Stimulated activated CD4-positive, alpha-beta T cell treated with anti-CD3 and anti-CD28 coated beads, Interleukin-12 subunit alpha, Interleukin-12 subunit beta, amount 100 ng/mL, for 4 hours (primary cell): Measurements from ENCODE around the gene DGKZ.

Source experiments
- DNase-seq: peaks from one replicate; pipeline ENCODE4 v3.0.0-alpha.2; 2020

The DGKZ gene

DNA sequence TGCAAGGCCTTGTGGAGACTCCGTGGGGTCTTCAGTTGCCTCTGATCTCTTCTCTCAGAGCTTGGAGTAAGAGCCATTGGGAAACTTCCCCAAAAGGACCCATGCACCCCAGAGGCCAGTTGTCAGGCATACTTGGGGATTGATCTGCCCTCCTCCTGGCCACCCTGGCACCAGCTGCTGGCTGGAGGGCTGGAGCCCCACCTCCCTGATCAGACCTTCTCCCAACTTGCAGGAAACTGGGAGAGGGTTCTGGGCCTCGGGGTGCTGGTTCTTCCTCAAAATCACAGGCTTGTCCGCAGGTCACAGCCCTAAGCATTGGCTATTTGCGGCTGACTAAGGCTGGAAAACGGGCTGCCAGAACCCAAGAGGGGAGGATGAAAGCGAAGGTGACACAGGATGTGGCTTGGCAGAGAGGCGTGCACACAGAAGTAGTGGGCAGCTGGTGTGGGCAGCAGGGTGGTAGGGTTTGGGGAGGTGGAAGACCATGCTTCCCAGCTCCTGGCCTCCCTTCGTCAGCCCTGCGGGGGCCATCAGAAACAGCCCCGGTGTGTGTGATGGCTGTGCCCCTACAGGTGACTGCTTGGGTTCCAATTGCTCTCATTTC lies 1.3 kb upstream of the DGKZ start:
- DNase-seq, result no peak

DNA sequence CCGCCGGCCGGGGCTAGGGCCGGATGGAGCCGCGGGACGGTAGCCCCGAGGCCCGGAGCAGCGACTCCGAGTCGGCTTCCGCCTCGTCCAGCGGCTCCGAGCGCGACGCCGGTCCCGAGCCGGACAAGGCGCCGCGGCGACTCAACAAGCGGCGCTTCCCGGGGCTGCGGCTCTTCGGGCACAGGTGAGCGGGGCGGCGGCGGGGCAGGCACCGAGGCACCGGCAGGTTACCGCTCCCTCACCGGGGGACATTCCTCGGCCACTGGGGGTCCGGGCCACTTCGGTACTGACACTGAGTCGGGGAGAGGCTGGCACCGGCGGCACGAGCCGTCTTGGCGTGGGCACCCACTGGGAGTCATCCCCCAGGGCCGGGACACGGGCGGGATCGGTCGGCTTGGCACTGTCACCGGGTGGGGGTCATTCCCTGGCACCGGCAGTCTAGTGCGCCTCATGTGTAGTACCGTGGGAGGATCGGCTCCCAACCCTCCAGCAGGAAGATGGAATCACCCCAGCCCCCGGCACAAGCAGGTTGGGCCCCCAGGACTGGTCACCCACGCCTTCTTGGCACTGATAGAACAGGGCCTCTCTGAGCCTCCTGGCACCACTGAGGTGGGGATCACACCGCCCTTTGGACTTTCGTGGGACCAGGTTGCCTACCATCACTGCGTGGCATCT lies 511 bp downstream of the DGKZ start:
- no peak for DNase-seq

DNA sequence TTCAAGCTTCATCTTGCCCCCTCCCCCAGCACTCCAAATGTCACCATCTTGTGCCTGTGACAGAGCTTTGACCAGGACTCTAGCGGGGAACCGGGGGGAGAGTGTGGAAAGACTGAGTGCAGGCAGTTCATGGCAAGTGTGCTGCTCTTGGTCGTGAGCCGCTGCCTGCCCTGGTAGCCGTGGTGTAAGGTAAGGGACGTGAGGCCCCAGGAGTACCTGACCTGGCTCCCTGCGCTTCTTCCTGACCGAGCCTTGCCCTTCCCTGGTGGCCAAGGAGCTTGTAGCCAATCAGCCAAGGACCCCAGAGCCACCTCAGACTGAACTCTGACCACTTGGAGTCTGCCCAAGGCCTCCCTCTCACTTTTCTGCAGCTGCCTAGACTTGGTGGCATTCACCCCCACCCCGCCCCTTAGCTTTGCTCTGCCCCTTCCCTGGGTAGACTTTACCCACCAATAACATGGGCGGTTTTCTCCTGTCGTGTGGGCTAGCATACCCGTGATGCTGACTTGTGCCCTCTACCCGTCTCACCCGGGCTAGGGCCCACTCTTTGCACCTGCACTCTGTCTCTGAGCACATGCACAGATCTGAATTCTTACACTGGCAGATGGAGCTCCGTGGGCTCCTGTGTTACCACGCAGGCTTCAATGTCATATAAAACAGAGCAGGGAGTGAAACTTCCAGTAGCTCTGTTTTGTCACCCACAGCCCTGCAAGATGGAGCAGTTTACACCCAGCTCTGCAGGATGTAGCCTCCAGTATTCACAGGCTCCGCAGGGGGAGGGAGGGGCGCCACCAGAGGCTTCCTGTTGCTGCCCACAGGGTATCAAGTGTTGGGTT lies 1.5 kb downstream of the DGKZ start:
- peak; percentile 45 for DNase-seq

DNA sequence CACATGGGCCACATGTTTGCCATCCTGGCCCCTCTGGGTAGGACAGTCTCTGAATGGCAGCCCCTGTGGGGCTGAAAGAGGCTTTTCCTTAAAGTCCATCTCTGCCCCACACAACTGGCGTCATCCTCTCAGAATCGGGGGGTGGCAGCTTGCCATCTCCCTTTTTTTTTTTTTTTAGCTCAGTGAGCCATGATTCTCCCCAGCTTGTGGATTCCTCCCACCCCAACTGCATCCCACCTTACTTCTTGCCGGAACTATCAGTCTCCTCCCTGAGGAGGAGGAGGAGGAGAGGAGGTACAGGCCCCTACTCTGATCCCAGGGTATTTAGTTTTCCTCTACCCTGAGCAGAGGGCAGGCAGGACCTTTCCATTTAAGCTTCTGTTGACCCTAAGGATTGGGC lies 3.4 kb downstream of the DGKZ start:
- DNase-seq, result no peak

DNA sequence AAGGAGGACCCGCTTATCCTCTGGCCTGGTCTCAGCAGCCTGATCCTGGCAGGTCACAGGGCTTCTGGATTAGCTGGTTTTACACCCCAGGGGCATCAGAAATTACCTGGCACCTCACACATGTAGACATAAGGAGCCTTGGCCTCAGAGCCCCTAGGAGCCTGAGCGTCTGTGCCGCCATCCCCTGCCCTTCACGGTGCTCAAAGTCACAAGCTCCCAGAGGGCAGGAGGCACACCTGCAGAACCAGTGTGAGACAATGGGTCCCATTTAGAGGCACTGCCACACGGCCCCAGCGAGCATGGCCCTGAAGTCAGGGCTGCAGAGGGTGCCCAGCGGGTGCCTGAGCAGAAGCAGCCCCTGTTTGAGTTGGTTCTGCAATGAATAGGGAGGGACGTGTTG lies 3.9 kb downstream of the DGKZ start:
- no peak for DNase-seq

DNA sequence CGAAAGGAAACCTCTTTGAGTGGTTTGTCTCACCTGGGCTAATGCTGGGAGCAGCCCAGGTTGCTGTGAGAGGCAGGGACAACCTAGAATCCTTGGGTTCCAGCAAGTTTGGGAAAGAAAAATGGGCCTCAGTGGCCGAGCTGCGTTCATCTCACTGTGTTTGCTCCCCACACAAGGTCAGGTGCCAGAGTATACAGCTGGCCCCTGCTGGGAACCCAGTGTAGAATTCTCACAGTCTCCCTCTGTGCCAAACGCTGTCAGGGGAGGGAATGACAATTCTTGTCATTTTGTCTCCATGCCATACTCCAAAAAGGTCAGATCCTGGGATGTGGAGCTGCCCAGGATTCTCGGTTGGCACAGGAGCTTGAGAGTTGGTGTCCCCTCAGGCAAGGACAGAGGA lies 4.3 kb downstream of the DGKZ start:
- no peak for DNase-seq

DNA sequence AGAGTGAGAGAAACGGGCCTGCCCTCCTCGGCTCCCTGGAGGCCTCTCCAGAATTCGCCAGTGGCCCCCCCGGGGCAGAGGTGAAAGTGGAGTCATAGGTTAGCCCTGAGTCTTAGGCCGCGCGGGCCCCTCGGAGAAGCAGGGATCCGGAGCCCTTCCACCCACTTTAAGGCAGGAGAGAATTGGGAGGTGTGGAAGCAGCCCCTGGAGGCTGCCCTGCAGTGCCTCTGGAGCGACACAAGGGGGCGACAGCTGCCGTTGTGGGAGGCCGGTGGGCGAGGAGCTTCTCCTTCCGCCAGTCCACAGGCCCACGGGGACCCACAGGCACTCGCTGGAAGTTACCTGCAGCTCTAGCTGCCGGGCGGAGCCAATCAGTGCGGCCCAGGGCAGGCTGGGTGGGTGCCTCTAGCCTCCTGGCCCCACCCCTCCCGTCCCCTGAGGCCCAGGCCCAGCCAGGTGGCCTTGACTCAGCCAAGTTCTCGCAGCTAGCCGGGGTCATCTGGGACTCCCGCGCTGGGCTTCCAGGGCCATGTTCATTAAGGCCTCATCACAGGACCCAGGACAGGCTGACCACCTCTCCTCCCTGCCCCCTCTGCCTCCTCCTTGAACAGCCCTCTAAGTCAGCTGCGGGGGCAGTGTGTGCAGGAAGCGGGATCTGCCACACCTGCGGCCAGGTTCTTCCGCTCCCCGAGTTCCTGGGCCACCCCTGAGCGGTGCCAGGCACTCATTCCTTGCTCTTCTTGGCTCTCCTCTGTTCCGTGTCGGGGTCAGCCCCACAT lies 5.0 kb downstream of the DGKZ start:
- peak; percentile 67 for DNase-seq

DNA sequence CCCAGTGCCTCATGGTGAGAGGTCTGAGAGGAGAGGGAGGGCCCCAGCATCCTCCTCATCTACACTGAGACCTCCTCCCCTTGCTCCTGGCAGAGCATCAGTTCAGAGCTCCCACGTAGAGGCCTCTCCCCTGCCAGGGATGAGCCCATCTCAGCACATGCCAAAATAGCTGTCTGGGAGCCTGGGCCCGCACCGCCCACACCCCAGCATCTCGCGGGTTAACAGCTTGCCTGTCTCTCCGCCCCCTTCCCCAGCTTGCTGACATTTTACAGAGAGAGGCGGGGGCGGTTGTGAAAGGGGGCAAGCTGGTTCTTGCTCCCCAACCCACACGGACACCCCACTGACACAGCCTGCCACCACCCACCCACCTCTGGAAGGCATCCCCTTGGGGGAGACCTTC lies 6.4 kb downstream of the DGKZ start:
- peak; percentile 65 for DNase-seq

DNA sequence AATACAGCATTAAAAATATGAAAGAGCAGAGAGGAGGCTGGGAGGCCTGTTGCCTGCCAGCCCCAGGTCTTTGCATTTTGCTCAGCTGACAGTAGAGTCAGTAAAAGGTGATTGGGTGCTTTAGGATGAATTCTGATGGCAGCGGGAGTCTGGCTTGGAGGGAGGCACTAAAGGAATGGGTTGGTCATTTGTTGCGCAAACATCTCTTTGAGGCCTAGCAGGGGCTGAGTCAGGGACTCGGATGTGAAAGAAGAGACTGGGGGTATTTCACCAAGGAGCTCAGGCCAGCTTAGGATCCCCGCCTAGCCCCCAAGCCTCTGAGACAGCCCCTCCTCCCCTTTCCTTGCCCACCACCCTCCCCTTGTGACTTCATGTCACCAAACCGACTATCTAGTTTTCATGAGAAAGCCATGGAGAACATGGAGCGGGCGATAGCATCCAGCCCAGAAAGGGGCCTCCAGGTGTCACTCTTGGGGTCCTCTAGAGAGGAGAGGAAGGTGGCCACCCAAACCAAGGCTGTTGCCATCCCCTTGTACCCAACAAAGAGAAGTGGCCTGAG lies 9.7 kb downstream of the DGKZ start:
- no peak for DNase-seq

DNA sequence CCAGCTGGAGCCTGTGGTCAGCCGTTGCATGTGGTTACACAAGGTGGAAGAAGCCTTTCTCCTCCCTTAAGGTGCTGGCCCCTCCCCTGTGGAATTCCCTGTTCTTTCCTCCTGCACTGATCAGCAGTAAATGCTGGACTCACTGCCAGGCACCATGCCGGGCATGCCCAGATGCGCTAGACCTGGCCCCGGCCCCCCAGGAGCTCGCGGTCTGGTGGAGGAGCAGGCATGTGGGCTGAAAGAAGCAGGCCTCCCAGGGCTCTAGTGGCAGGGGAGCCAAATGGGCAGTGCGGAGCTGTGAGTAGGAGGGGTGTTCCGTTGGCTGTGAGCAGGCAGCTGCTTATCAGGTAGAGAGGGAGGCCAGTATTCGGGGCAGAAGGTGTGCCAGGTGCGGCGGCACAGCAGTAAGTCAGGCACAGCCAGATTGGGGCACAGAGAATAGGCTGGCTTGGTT lies 10.2 kb downstream of the DGKZ start:
- DNase-seq, result no peak

DNA sequence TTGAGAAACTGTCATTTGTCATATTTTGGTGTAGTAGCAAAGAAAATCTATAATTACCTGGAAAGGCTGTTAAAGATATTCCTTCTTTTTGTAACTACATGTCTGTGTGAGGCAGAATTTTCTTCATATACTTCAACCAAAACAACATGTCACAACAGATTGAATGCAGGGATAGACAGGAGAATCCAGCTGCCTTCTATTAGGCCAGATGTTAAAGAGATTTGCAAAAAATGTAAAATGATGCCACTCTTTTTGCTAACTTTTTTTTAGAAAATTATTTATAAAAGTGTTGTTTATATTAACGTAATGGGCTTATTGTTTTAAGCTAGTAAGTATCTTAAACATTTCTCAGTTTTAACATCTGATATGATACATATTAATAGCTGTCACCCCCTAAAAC lies 12.7 kb downstream of the DGKZ start:
- DNase-seq, result no peak

DNA sequence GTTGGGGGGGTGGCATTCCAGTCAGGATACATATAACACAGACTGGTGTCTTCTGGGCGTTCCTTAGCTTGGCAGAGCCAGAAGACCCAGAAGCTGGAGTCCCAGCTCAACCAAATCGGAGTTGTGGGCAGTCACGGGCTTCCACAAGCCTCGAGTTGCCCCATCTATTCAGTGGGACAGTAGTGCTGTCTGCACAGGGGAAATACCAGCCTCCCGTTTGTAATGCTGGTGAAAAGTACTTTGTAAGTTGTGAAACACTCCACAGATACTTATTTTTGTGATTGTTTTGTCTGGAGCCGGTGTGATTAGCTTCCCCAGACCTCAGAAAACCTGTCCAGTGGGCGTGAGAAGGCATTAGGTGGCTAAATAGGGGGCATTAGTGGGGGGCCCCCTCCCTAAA lies 13.6 kb downstream of the DGKZ start:
- no peak for DNase-seq

DNA sequence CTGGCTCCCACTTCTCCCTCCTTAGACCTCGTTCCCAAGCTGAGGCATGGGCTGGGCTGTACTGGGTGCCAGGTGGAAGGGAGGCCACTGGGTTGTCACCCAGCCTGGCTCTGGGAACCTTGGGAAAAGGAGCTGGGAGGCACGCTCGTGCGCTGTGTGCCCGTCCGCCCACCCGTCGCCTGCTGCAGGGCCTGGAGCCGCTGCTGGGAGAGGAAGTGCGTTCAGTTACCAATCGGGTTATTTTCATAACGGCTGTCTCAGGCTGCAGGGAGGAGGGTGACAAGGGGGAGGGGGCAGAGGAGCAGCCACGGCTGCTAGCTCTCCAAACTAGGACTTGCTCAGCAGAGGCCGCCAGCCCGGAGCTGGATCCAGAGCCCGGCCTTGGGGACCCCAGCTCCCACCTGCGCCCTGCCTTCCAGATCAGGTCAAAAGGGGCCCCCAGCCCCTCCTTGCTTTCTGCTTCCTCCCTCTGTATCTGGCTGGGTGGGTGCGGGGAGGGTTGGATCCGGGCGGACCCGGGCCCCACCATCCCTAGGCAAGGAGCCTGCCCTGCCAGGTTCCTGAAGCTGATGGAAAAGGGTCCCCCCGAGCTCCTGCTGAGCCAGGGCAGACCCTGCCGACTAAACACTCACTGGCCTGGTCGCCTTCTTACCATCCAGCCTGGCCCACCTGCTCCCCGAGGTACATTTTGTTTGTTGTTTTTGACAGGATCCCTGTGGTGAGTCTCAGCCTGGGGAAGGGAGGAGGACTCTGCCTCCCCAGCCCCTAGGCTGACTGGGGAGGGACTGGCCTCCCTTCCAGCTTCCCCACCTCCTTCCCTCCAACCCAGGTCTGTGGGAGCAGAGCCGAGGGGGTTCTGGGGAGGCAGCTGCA lies 14.3 kb downstream of the DGKZ start:
- peak; percentile 55 for DNase-seq

DNA sequence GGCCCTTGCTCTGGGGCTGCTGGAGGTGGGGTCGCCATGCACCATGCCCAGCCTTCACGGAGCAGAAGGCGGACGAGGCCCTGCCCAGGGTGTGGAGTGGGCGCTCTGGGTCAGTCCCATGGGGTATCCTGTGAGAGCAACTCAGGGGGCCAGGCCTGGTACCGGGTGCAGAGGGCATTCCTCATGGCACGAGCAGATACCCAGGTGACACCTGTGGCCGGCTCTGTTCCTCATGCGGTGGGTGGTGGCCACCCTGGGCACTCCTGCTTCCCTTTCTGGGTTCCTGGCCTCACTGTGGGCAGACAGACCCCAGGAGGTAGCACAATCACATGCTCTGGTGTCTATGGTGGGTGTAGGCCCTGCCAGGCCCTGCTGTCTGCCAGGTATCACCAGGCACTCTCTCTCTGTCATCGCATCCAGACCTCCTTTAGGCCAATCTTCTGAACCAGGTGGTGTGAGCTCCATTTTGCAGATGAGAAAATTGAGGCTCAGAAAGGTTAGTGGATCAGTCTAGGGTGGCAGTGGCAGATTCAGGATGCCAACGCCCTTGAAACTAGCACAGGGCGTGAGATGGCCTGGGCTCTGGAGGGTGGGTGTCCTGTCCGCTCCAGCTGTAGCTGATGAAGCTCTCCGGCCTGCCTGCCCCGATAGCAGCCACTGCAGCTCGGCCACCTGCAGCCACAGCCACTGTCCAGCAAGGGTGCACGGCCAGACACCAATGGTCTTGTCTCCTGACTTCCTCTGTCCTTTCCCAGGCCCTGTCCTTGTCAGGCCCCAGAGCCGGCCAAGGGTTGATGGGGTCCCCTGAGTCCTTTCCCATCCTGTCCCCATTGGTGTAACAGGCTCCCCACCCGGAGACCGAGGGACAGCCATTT lies 15.1 kb downstream of the DGKZ start:
- no peak for DNase-seq

DNA sequence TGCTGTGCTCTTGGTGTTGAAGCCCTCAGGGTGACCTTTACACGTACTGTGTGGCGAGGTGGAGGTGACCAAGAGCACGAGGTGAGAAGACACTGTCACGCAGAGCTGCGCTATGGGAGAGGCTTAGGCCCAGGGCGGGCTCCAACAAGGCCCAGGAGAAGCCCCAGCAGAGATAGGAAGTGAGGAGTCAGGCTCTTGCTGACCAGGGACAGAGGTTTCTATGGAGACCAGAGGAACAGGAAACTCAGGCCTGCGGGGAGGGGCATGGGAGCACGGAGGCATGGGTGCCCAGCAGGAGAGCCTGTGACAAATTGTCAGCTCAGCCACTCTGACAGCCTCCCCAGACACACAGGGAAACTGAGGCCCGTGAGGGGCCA lies 15.8 kb downstream of the DGKZ start:
- no peak for DNase-seq

DNA sequence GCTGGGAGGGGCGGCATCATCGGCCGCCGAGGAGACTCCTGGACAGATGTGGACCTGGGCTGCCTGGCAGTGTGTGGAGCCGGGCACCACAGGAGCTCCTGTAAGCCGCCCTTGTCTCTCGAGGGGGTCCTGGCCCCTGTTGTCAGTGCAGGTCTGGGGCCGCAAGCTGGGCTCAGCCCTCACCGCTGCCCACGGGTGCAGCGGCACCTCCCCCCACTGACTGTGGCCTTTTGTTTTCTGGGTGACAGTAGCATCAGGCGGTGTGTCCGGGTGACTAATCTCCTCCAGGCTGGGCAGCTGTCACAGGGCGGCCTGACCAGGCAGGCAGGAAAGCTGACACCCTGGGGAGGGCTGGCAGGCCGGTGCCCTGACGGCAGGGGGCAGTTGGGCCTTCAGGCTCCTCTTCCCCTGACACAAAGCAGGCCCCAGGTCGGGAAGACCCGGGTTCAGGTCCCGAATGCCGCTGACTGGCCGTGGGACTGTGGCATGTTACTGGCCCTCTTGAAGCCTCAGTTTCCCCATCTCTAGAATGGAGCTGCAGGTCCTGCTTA lies 16.3 kb downstream of the DGKZ start:
- DNase-seq, result no peak

DNA sequence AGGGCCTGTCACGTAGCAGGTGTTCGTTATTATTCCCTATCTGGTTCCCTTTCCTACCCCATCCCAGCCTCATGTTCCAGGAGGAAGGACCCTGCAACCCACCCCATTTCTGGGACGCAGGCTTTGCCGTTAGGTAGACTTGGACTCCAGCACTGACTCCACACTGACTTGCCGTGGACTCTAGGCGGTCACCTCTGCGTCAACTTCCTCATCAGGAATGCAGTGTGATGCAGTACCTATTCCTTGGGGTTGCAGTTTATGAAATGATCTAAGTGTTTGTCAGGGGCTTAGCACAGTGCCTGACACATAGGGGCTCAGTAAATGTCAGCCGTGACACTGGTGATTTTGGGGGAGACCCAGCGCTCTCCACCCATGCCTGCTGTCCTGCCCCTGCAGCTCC lies 16.8 kb downstream of the DGKZ start:
- no peak for DNase-seq

DNA sequence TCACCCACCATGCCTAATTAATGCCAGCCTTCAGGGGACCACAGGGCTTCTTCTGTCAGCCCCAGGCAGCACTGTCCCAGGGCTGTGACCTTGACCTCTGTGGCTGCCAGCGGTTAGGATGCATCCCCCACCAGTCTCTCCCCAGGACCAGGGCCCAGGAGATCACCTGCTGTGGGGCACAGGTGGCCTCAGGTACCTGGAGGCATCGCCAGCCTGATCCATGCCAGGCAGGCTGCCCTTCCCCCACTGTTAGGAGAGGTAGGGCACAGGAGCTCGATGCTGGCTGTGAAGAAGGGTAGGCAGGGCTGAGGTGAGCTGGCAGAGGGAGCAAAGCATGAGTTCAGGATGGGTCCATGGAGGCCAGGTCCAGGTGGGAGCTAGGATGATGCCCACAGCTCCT lies 17.5 kb downstream of the DGKZ start:
- no peak for DNase-seq

DNA sequence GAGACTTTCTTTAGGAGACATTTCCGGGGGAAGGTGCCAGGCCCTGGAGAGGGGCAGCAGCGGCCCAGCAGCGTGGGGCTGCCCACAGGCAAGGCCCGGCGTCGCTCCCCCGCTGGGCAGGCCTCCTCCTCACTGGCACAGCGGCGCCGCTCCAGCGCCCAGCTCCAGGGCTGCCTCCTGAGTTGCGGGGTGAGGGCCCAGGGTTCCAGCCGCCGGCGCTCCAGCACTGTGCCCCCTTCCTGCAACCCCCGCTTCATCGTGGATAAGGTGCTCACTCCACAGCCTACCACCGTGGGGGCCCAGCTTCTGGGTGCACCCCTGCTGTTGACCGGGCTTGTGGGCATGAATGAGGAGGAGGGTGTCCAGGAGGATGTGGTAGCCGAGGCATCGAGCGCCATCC lies 19.0 kb downstream of the DGKZ start:
- DNase-seq, result no peak

DNA sequence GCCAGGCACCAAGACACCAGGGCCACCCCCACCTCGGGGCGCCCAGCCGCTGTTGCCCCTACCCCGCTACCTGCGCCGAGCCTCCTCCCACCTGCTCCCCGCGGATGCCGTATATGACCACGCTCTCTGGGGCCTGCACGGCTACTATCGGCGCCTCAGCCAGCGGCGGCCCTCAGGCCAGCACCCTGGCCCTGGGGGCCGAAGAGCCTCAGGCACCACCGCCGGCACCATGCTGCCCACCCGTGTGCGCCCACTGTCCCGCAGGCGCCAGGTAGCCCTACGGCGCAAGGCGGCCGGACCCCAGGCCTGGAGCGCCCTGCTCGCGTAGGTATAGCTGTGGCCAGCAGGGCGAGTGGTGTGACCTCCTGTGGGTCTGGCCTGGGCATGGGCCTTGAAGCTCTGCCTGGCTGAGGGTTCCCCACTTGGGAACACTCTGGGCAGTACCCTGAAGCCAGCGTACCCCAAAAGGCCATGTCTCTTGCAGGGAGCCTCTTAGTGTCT lies 19.4 kb downstream of the DGKZ start:
- no peak for DNase-seq
